Cardiac septum (tissue), 1 donor: Measurements from ENCODE around the gene ARSB. TPM values are rescaled to one million over a fixed set of nuclear protein-coding genes. Genes with fewer than 3 reads are reported as not detected.
"Not testable (repeated sequence)": the region's sequence is repeated elsewhere in the genome, so short reads cannot be mapped to it uniquely, and the experiment has no call there.

Experiments
- DNase-seq: peaks from one replicate; pipeline ENCODE4 v3.0.0-alpha.2; 2020; ENCODE audit warnings: low spot score
- intact Hi-C: fragments of 100-400 bp; cut with DNase I; formaldehyde crosslinking; loops from one replicate; pipeline ENCODE4 v1.14.0; 2022
- total RNA-seq: library from RNA; stranded (reverse); fragmentation: NEBNext Ultra II Directional; extraction: Animal tissue kit (Norgen Biotek cat#: 25700); gene quantifications from one replicate; pipeline ENCODE4 v1.2.1, GENCODE V29; 2021
- donor health status: DM: no; HTN: no; CAD: no.

The ARSB gene
- total RNA-seq, 1 donor from 2014 or later: 13.5 TPM

- intact Hi-C loops: no loop called here
- DNase-seq: no peak
These were observed 213.6 kb downstream of the ARSB start for GRCh38 chr5:78771260-78772205.

- intact Hi-C loops: no loop called here
- no peak for DNase-seq
These were observed 216.2 kb downstream of the ARSB start for GRCh38 chr5:78768781-78769380.

- DNase-seq: no peak
- intact Hi-C loops: no loop called here
These were observed 218.7 kb downstream of the ARSB start for GRCh38 chr5:78766412-78766762.

- no peak for DNase-seq
- intact Hi-C loops: no loop called here
These were observed 219.2 kb downstream of the ARSB start for GRCh38 chr5:78765756-78766411.

GRCh38 chr5:78765116-78765515 lies 220.0 kb downstream of the ARSB start:
- intact Hi-C loops: no loop called here
- DNase-seq: no peak

GRCh38 chr5:78763659-78764189 lies 221.4 kb downstream of the ARSB start:
- no peak for DNase-seq
- intact Hi-C loops: no loop called here

DNA sequence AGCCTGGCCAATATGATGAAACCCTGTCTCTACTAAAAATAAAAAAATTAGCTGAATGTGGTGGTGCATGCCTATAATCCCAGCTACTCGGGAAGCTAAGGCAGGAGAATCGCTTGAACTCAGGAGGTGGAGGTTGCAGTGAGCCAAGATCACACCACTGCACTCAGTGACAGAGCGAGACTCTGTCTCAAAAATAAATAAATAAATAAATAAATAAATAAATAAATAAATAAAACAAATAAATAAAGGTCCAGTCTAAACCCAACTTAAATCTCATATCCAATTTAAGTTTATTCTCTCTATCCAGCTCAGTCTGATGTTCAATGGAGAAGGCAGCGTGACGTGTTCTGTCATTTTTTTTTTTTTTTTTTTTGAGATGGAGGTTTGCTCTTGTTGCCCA lies 222.4 kb downstream of the ARSB start:
- intact Hi-C loops, DNase-seq: not testable (repeated sequence)

DNA sequence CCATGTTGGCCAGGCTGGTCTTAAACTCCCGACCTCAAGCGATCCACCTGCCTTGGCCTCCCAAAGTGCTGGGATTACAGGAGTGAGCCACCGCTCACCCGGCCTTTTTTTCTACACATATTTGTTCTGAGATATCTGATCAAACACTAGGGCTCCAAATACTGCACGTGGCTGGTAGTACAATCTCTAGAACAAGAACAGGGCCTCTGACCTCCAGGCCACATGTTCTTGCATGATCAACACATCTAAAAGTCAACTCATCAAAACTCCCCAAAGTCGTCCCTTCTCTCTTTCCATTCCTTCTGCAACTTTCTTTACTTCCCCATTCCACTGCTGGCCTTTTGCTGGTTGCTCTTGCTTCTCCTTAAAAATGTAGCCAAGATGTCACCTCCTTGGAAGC lies 223.3 kb downstream of the ARSB start:
- intact Hi-C loops: no loop called here
- DNase-seq: no peak

GRCh38 chr5:78760770-78761169 lies 224.3 kb downstream of the ARSB start:
- intact Hi-C loops: no loop called here

DNA sequence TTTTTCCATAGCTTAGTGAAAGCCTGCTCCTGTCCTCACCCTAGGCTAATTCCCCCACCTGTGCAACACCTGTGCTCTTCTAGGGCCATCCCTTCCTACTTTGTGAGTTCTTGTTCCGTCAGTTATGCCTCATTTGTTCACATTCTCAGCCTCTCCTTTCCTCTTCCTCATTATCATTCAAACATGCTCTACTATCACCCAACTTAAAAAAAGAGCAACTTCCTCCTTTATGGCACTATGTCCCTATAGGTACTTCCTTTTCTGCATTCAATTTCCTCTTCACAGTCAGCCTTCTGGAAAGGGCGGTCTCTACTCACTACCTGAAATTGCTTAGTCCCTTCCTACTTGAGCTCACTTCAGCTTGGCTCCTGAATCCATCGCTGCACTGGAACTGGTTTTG lies 224.7 kb downstream of the ARSB start:
- intact Hi-C loops: no loop called here
- DNase-seq: no peak

More at GRCh38 chr5:78760770-78761169, 224.3 kb downstream of the ARSB start:
- DNase-seq: no peak

DNA sequence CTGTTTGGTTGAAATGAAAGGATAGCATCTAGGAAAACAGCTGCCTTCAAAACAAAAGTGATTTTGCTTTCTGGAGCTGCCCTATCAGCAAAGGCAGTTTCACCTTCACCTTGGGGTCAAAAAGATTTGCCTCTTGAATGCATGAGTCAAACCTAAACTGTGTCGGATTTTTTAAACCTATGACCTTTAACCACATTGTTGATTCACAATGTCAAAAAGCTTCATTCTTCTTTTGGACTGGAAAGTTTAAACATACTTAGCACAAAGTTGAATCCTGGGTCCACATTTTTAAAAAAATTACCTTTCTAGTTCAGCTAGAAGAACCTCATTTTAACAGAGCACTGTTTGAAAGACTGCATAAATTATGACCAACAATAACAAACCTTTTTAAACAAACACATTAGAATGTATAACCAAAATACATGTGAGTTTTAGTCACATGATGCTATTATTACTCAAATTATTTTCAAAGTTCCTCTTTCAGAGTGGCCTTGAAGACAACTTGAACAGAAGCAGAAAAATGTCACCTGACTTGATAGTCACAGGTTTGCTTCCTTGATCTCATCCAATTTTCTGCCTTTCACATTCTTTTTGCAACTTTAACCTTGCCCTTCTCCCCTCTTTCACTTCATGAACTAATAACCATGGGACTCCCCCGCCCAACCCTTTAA lies 226.8 kb downstream of the ARSB start:
- intact Hi-C loops: no loop called here

DNA sequence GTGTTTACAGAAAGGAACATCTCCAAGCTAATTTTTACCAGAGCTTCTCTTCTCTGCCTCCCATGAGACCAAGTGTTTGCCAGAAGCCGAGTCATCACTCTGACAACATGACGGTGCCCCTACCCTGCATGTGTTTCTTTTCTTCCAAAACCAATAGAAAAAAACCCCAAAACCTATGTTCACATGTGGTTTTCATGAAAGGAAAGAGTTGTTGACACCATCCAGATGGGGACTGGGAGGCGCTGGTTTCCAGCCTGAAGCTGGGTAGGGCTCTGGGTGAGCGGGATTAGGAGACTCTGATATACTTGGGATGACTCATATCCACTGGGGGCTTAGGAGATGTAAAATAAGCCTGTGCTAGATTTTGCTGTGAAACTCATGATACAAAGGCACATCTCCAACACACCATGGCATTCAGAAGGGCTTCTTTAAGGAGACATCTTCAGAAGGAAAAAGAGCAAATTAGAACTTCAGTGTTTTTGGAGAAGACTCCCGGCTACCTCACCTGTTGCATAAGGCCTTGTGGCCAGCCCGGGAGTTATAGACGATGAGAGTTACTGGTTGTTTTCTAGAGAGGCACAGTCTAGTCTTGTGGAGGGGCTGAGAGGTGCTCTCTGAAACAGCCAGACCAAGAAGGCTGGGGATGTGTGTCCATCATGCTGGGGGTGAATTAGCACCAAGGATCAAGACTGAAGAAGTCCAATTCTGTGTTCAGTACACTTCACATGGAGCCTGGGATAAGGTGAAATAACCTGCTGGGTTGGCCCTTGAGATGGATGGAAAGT lies 227.6 kb downstream of the ARSB start:
- no peak for DNase-seq

More for the DNA sequence above, 226.8 kb downstream of the ARSB start:
- DNase-seq: no peak

GRCh38 chr5:78756858-78757257 lies 228.3 kb downstream of the ARSB start:
- no peak for DNase-seq

More for the DNA sequence above, 227.6 kb downstream of the ARSB start:
- intact Hi-C loops: no loop called here

GRCh38 chr5:78755822-78756429 lies 229.2 kb downstream of the ARSB start:
- DNase-seq: no peak
- intact Hi-C loops: no loop called here

More at GRCh38 chr5:78756858-78757257, 228.3 kb downstream of the ARSB start:
- intact Hi-C loops: no loop called here

- intact Hi-C loops: no loop called here
- DNase-seq: no peak
These were observed 230.5 kb downstream of the ARSB start for GRCh38 chr5:78754655-78755054.

GRCh38 chr5:78753093-78753531 lies 232.0 kb downstream of the ARSB start:
- DNase-seq: no peak
- intact Hi-C loops: no loop called here

DNA sequence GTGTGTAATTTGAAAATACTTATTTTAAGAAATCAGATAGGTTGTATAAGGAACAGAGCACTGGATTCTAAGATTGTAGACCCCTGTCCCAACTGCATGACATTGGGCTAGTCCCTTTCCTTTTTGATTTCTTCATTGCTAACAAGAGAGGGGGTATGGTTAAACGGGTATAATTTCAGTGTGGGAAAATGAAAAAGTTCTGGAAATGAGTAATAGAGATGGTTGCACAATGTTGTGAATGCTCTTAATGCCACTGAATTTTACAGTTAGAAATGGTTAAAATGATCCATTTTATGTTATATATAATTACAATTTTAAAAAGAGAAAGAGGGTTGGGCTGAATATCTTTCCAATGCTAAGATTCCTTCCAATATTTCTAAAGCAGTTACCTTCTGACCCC lies 233.2 kb downstream of the ARSB start:
- intact Hi-C loops: no loop called here
- no peak for DNase-seq

DNA sequence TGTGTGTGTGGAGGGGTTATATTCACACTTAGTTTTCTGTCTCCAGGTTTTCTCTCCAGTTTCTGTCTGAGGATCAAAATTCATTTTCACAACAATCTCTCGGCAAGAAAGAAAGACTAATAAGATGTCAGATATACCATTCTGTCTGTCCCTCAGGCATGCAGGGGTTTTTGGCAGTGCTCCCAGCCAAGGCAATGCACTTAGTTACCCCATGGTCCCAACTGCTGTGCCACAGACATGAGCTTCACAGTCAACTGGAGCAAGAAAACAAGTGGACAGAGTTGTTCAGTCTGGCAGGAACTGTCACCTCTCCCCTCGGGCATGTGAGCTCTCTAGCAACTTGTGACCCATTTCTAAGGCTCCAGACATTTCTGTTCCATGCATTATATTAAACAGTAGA lies 234.8 kb downstream of the ARSB start:
- intact Hi-C loops: no loop called here
- DNase-seq: no peak
